G401 (cell line): ENCODE results near the gene CTNNA3. TPM values are rescaled to one million over a fixed set of nuclear protein-coding genes. Genes with fewer than 3 reads are reported as not detected.
A peak's percentile ranks its signal among the peaks of the same experiment; 100 is the strongest.

Experiments used
- DNase-seq: peaks from one replicate; pipeline ENCODE4 v3.0.0-alpha.2; 2015; ENCODE audit warnings: low spot score
- in situ Hi-C: cut with HindIII; loops from 2 replicates; pipeline ENCODE4 v1.10.0; 2016; ENCODE audit warnings: low sequenced_read_pairs, mixed read lengths
- total RNA-seq: library from RNA; depleted of rRNA; stranded (reverse); fragments of >200 nt; shearing (Covaris generic); gene quantifications from 2 replicates; pipeline ENCODE4 v1.2.3, GENCODE V29; 2014

CTNNA3 gene
- total RNA-seq, 1 experiment from 2014 or later, result not detected

- in situ Hi-C loops, result no loop called here
- DNase-seq, result no peak
Measured at GRCh38 chr10:66291133-66291532, 1404.9 kb downstream of the CTNNA3 start.

GRCh38 chr10:66284621-66285020 lies 1411.4 kb downstream of the CTNNA3 start:
- no peak for DNase-seq

GRCh38 chr10:66283874-66284464 lies 1412.0 kb downstream of the CTNNA3 start:
- DNase-seq, result no peak
- in situ Hi-C loops, result no loop called here

More at GRCh38 chr10:66284621-66285020, 1411.4 kb downstream of the CTNNA3 start:
- in situ Hi-C loops, result no loop called here

GRCh38 chr10:66283064-66283463 lies 1412.9 kb downstream of the CTNNA3 start:
- in situ Hi-C loops, result no loop called here

GRCh38 chr10:66281327-66281726 lies 1414.7 kb downstream of the CTNNA3 start:
- no peak for DNase-seq
- in situ Hi-C loops, result no loop called here

More at GRCh38 chr10:66283064-66283463, 1412.9 kb downstream of the CTNNA3 start:
- DNase-seq, result no peak

- in situ Hi-C loops, result no loop called here
Measured at GRCh38 chr10:66277481-66277880, 1418.5 kb downstream of the CTNNA3 start.

GRCh38 chr10:66273966-66274519 lies 1422.0 kb downstream of the CTNNA3 start:
- DNase-seq, result no peak
- in situ Hi-C loops, result no loop called here

More at GRCh38 chr10:66277481-66277880, 1418.5 kb downstream of the CTNNA3 start:
- DNase-seq, result no peak

- no peak for DNase-seq
- in situ Hi-C loops, result no loop called here
Measured at GRCh38 chr10:66265398-66265797, 1430.6 kb downstream of the CTNNA3 start.

- no peak for DNase-seq
- in situ Hi-C loops, result no loop called here
Measured at GRCh38 chr10:66259836-66260235, 1436.2 kb downstream of the CTNNA3 start.

GRCh38 chr10:66258693-66259092 lies 1437.3 kb downstream of the CTNNA3 start:
- in situ Hi-C loops, result no loop called here

GRCh38 chr10:66257801-66258200 lies 1438.2 kb downstream of the CTNNA3 start:
- no peak for DNase-seq
- in situ Hi-C loops, result no loop called here

More at GRCh38 chr10:66258693-66259092, 1437.3 kb downstream of the CTNNA3 start:
- no peak for DNase-seq

GRCh38 chr10:66252986-66253385 lies 1443.0 kb downstream of the CTNNA3 start:
- in situ Hi-C loops, result no loop called here

GRCh38 chr10:66246177-66246576 lies 1449.8 kb downstream of the CTNNA3 start:
- DNase-seq, result no peak
- in situ Hi-C loops, result no loop called here

More at GRCh38 chr10:66252986-66253385, 1443.0 kb downstream of the CTNNA3 start:
- no peak for DNase-seq

- no peak for DNase-seq
- in situ Hi-C loops, result no loop called here
Measured at GRCh38 chr10:66244953-66245352, 1451.0 kb downstream of the CTNNA3 start.

- DNase-seq, result no peak
- in situ Hi-C loops, result no loop called here
Measured at GRCh38 chr10:66242885-66243284, 1453.1 kb downstream of the CTNNA3 start.

- in situ Hi-C loops, result no loop called here
- DNase-seq, result no peak
Measured at GRCh38 chr10:66239062-66239461, 1456.9 kb downstream of the CTNNA3 start.

- no peak for DNase-seq
- in situ Hi-C loops, result no loop called here
Measured at GRCh38 chr10:66238343-66238742, 1457.7 kb downstream of the CTNNA3 start.

GRCh38 chr10:66234872-66235271 lies 1461.1 kb downstream of the CTNNA3 start:
- DNase-seq, result peak; percentile 25
- in situ Hi-C loops, result no loop called here

- in situ Hi-C loops, result no loop called here
- DNase-seq, result no peak
Measured at GRCh38 chr10:66228887-66229286, 1467.1 kb downstream of the CTNNA3 start.

- in situ Hi-C loops, result no loop called here
Measured at GRCh38 chr10:66223656-66224055, 1472.3 kb downstream of the CTNNA3 start.

GRCh38 chr10:66222462-66223046 lies 1473.4 kb downstream of the CTNNA3 start:
- in situ Hi-C loops, result no loop called here

More at GRCh38 chr10:66223656-66224055, 1472.3 kb downstream of the CTNNA3 start:
- DNase-seq, result no peak

More at GRCh38 chr10:66222462-66223046, 1473.4 kb downstream of the CTNNA3 start:
- DNase-seq, result no peak
